Gastrocnemius medialis (tissue), 4 donors: ENCODE data around the gene CPZ. TPM values are rescaled to one million over a fixed set of nuclear protein-coding genes. Genes with fewer than 3 reads are reported as not detected.

Experiments used
- ATAC-seq, 2 donors: fragments of 150-250 bp; one replicate each; pipeline ENCODE4 v1.9.1; 2016
- DNase-seq, 2 donors: peaks; one replicate each; pipeline ENCODE4 v3.0.0-alpha.2; 2019
- H3K27ac ChIP-seq, 4 donors: fragments of 200-600 bp; sonication (generic); 1 replicate in 1 of 4; 2 replicates in 3 of 4; pipeline ENCODE4 v1.5.1; 2016 to 2018; ENCODE audit warnings: mild to moderate bottlenecking in 2 of 4, moderate library complexity in 1 of 4
- H3K27me3 ChIP-seq, 3 donors: fragments of 200-600 bp; sonication (generic) in 2 of 3; 1 replicate in 1 of 3; 2 replicates in 2 of 3; pipeline versions ENCODE4 v1.5.1 to v1.6.0; 2016 to 2019; ENCODE audit warnings: mild to moderate bottlenecking in 1 of 3, moderate library complexity in 1 of 3
- H3K36me3 ChIP-seq, 2 donors: fragments of 200-600 bp; sonication (generic) in 1 of 2; one replicate each; pipeline ENCODE4 v1.5.1; 2017 to 2018
- H3K4me1 ChIP-seq, 2 donors: fragments of 200-600 bp; sonication (generic) in 1 of 2; one replicate each; pipeline ENCODE4 v1.5.1; 2016 to 2017; ENCODE audit warnings: mild to moderate bottlenecking in 2 of 2
- H3K4me3 ChIP-seq, 4 donors: fragments of 200-600 bp; sonication (generic) in 3 of 4; 1 replicate in 1 of 4; 2 replicates in 3 of 4; pipeline ENCODE4 v1.5.1; 2016 to 2019; ENCODE audit warnings: mild to moderate bottlenecking in 2 of 4
- H3K9me3 ChIP-seq, 3 donors: fragments of 200-600 bp; sonication (generic) in 2 of 3; 1 replicate in 1 of 3; 2 replicates in 2 of 3; pipeline ENCODE4 v1.5.1; 2016 to 2019
- CTCF ChIP-seq, 5 experiments: fragments of 450-650 bp in 3 of 5; fragments of 200-600 bp in 2 of 5; sonication (generic) in 2 of 5; IDR thresholded peaks in 4 of 5; conservative IDR thresholded peaks in 1 of 5; 1 replicate in 4 of 5; 2 replicates in 1 of 5; pipeline ENCODE4 v1.5.1; 2016 to 2019; ENCODE audit warnings: antibody characterized with exemption in 5 of 5, mild to moderate bottlenecking in 3 of 5, moderate library complexity in 3 of 5
- POLR2A ChIP-seq, 2 donors: fragments of 450-650 bp; IDR thresholded peaks; one replicate each; pipeline ENCODE4 v1.6.1; 2017; ENCODE audit warnings: antibody characterized with exemption in 2 of 2, mild to moderate bottlenecking in 2 of 2, moderate library complexity in 2 of 2
- in situ Hi-C, 4 donors: fragments of 200-750 bp; cut with MboI; loops; one replicate each; pipeline versions ENCODE4 v1.15.0 to v1.8.0; 2017; ENCODE audit warnings: low sequenced_read_pairs in 4 of 4
- intact Hi-C: fragments of 100-400 bp; cut with DNase I; formaldehyde crosslinking; loops from one replicate; pipeline ENCODE4 v1.15.1; 2023; ENCODE audit warnings: low total_unique reads
- total RNA-seq, 4 donors: library from RNA; depleted of rRNA; stranded (reverse); fragments of >200 nt; gene quantifications; one replicate each; pipeline versions ENCODE4 v1.1.0 to v1.2.3, GENCODE V29; 2016

The CPZ gene
- total RNA-seq, 4 donors from 2014 or later, result not detected

GRCh38 chr4:8580321-8581093 is 12.1 kb upstream of the CPZ start, which contains the start of gene GPR78:
GPR78 (plus strand) TSS chr4:8580392; CDS start chr4:8580983, 591 bp downstream.
- intact Hi-C loops, result no loop called here
- Histone ChIP-seq H3K27me3 (peaks cover 22 to 35% (median 35%) of the 10 kb centered on the region in 3 donors), H3K4me1 (no peaks in the 10 kb centered on the region)

GRCh38 chr4:8581094-8581861 is 11.3 kb upstream of the CPZ start:
- DNase-seq (no peak), ATAC-seq (no peak)
- intact Hi-C loops (no loop called here), in situ Hi-C loops (no loop called here)
- no peaks in the 10 kb centered on the region for H3K9me3 ChIP-seq
- H3K36me3 ChIP-seq, result no peaks in the 10 kb centered on the region
- no peaks in the 10 kb centered on the region for H3K4me1 ChIP-seq
- peaks cover 25 to 37% (median 35%) of the 10 kb centered on the region in 3 donors for H3K27me3 ChIP-seq
- no peak for TF ChIP-seq POLR2A (IDR thresholded peaks at IDR 0.05)
- no peak for TF ChIP-seq CTCF (IDR thresholded peaks at IDR 0.05 in 4 of 5, conservative IDR thresholded peaks at IDR 0.05 in 1 of 5)
- no peak overlapping the region for H3K4me3 ChIP-seq
- H3K27ac ChIP-seq, result no peak overlapping the region

More at GRCh38 chr4:8580321-8581093, 12.1 kb upstream of the CPZ start, which contains the start of gene GPR78:
- H3K36me3 ChIP-seq, result no peaks in the 10 kb centered on the region
- no peak for DNase-seq
- no peak within 1 kb of the TSS for H3K27ac ChIP-seq
- no peaks in the 10 kb centered on the region for H3K9me3 ChIP-seq
- ATAC-seq, result no peak
- H3K4me3 ChIP-seq, result no peak within 1 kb of the TSS
- in situ Hi-C loops, result no loop called here
- TF ChIP-seq POLR2A (IDR thresholded peaks at IDR 0.05) (no peak), CTCF (IDR thresholded peaks at IDR 0.05 in 4 of 5, conservative IDR thresholded peaks at IDR 0.05 in 1 of 5) (no peak)

DNA sequence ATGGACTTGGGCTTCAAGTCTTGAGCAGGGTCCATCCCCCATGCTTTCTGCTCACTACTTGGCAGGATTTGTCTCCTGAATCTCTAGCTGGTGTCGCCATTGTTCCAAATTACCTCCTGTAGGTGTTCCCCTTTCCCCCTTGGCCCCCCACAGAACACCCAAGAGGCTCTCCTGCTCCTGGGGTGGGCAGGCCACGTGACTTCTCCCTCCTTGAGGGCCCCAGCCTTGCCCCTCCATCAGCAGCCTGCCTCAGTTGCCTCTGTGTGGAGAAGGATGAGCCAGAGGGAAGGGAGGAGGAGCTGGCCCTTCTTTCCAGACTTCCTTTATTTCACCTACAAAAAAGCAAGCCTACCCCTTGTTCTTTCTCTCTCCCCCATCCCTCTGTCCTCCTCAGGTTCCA is 10.5 kb upstream of the CPZ start:
- ATAC-seq, result no peak
- H3K27me3 ChIP-seq, result peaks cover 27 to 41% (median 36%) of the 10 kb centered on the region in 3 donors
- no peak overlapping the region for H3K4me3 ChIP-seq
- in situ Hi-C loops, result no loop called here
- no peaks in the 10 kb centered on the region for H3K9me3 ChIP-seq
- intact Hi-C loops, result no loop called here
- no peaks in the 10 kb centered on the region for H3K36me3 ChIP-seq
- H3K27ac ChIP-seq, result no peak overlapping the region
- no peak for DNase-seq
- TF ChIP-seq CTCF (IDR thresholded peaks at IDR 0.05 in 4 of 5, conservative IDR thresholded peaks at IDR 0.05 in 1 of 5) (no peak), POLR2A (IDR thresholded peaks at IDR 0.05) (no peak)
- no peaks in the 10 kb centered on the region for H3K4me1 ChIP-seq

GRCh38 chr4:8582436-8582835 is 10.1 kb upstream of the CPZ start:
- intact Hi-C loops (no loop called here), in situ Hi-C loops (no loop called here)
- ATAC-seq, result no peak
- Histone ChIP-seq H3K4me1 (no peaks in the 10 kb centered on the region), H3K27ac (no peak overlapping the region), H3K4me3 (no peak overlapping the region), H3K9me3 (no peaks in the 10 kb centered on the region), H3K36me3 (no peaks in the 10 kb centered on the region), H3K27me3 (peaks cover 26 to 45% (median 40%) of the 10 kb centered on the region in 3 donors)
- no peak for DNase-seq
- TF ChIP-seq POLR2A (IDR thresholded peaks at IDR 0.05) (no peak), CTCF (IDR thresholded peaks at IDR 0.05 in 4 of 5, conservative IDR thresholded peaks at IDR 0.05 in 1 of 5) (no peak)
